H1 (cell line): ENCODE measurements around the gene GCSAM. TPM values are rescaled to one million over a fixed set of nuclear protein-coding genes. Genes with fewer than 3 reads are reported as not detected.

ENCODE experiments used
- CTCF ChIA-PET: fragments of 300-600 bp; sonication (Branson Sonifier 250); formaldehyde crosslinking; loops from one replicate; lab custom pipeline; 2021; ENCODE audit not compliant: partially characterized antibody; lab: Charles Lee
- POLR2A ChIA-PET: fragments of 300-600 bp; sonication (Branson Sonifier 250); formaldehyde crosslinking; loops from one replicate; lab custom pipeline; 2021; ENCODE audit warnings: inconsistent platforms; ENCODE audit not compliant: partially characterized antibody; lab: Charles Lee
- DNase-seq, 2 experiments: peaks; one replicate each; pipeline versions ENCODE4 v3.0.0 to v3.0.0-alpha.2; 2010 to 2022; ENCODE audit warnings: low spot score in 2 of 2, low read depth in 1 of 2, mixed read lengths in 1 of 2
- FAIRE-seq: peaks from 2 replicates; lab custom pipeline; 2011; peaks lifted over from hg19 to GRCh38; lab: Jason Lieb, UNC
- H2AFZ ChIP-seq: 2 replicates; pipeline ENCODE4 v1.8.1; 2012; ENCODE audit warnings: low read length, inconsistent platforms
- H2AK5ac ChIP-seq: 2 replicates; pipeline ENCODE4 v1.6.1; 2013; ENCODE audit warnings: low read depth, low read length
- H2BK120ac ChIP-seq: replicated peaks from 2 replicates; pipeline ENCODE3; 2013; ENCODE audit warnings: low read depth, low read length, inconsistent platforms
- H2BK12ac ChIP-seq: 2 replicates; pipeline ENCODE4 v1.6.1; 2013; ENCODE audit warnings: low read depth, low read length
- H2BK15ac ChIP-seq: 2 replicates; pipeline ENCODE4 v1.6.1; 2013; ENCODE audit warnings: low read length
- H2BK20ac ChIP-seq: 2 replicates; pipeline ENCODE4 v1.6.1; 2013; ENCODE audit warnings: low read length
- H2BK5ac ChIP-seq: 2 replicates; pipeline ENCODE4 v1.6.1; 2013; ENCODE audit warnings: low read depth, low read length
- H3K14ac ChIP-seq: 2 replicates; pipeline ENCODE4 v1.6.1; 2013; ENCODE audit warnings: inconsistent platforms; ENCODE audit not compliant: insufficient read length
- H3K18ac ChIP-seq: 2 replicates; pipeline ENCODE4 v1.6.1; 2013; ENCODE audit warnings: low read length; ENCODE audit errors: extremely low read depth
- H3K23ac ChIP-seq: 2 replicates; pipeline ENCODE4 v1.6.1; 2013; ENCODE audit warnings: inconsistent platforms; ENCODE audit not compliant: insufficient read length
- H3K23me2 ChIP-seq: 2 replicates; pipeline ENCODE4 v1.6.1; 2013; ENCODE audit warnings: low read depth, low read length
- H3K27ac ChIP-seq: 2 replicates; pipeline ENCODE4 v1.6.1; 2011; ENCODE audit warnings: low read depth, low read length, inconsistent platforms
- H3K27me3 ChIP-seq, 4 experiments: replicated peaks in 1 of 4; 1 replicate in 1 of 4; 2 replicates in 3 of 4; pipeline versions ENCODE4 v1.6.1 to v1.8.1; 2011 to 2013; ENCODE audit warnings: low read length in 3 of 4, mild to moderate bottlenecking in 3 of 4, inconsistent platforms in 2 of 4, mixed read lengths in 2 of 4, moderate library complexity in 1 of 4; ENCODE audit not compliant: control insufficient read depth in 3 of 4, insufficient read depth in 3 of 4; ENCODE audit errors: extremely low read depth in 1 of 4
- H3K36me3 ChIP-seq, 4 experiments: 2 replicates each; pipeline versions ENCODE4 v1.6.1 to v1.8.1; 2011 to 2013; ENCODE audit warnings: mild to moderate bottlenecking in 4 of 4, low read length in 3 of 4, moderate library complexity in 2 of 4, control low read depth in 1 of 4, inconsistent platforms in 1 of 4; ENCODE audit not compliant: insufficient read depth in 4 of 4, control insufficient read depth in 2 of 4
- H3K4ac ChIP-seq: replicated peaks from 2 replicates; pipeline ENCODE3; 2013; ENCODE audit warnings: low read length, low read depth, mixed read lengths, inconsistent platforms; ENCODE audit not compliant: insufficient read length
- H3K4me1 ChIP-seq, 4 experiments: replicated peaks in 1 of 4; 1 replicate in 1 of 4; 2 replicates in 3 of 4; pipeline versions ENCODE4 v1.6.1 to v1.8.1; 2011 to 2013; ENCODE audit warnings: low read length in 3 of 4, inconsistent platforms in 2 of 4, mixed read lengths in 1 of 4; ENCODE audit not compliant: insufficient read depth in 4 of 4, control insufficient read depth in 3 of 4
- H3K4me2 ChIP-seq, 2 experiments: 2 replicates each; pipeline versions ENCODE4 v1.6.1 to v1.8.1; 2011 to 2013; ENCODE audit warnings: low read depth in 2 of 2, low read length in 2 of 2, control low read depth in 1 of 2, inconsistent platforms in 1 of 2, mild to moderate bottlenecking in 1 of 2; ENCODE audit not compliant: insufficient read depth in 1 of 2
- H3K4me3 ChIP-seq, 4 experiments: fragments of 200-600, 300-600 bp in 1 of 4; sonication (generic), shearing (Covaris generic), sonication (Bioruptor Twin) in 1 of 4; 2 replicates each; pipeline versions ENCODE4 v1.5.1 to v1.8.1; 2011 to 2016; ENCODE audit warnings: low read length in 4 of 4, low read depth in 3 of 4, control low read depth in 2 of 4, inconsistent platforms in 2 of 4, mild to moderate bottlenecking in 2 of 4, mixed read lengths in 1 of 4, moderate library complexity in 1 of 4; ENCODE audit not compliant: insufficient read depth in 2 of 4; ENCODE audit errors: extremely low read depth in 1 of 4
- H3K56ac ChIP-seq: replicated peaks from 2 replicates; pipeline ENCODE3; 2013; ENCODE audit warnings: low read depth, mild to moderate bottlenecking, mixed read lengths, low read length, inconsistent platforms; ENCODE audit not compliant: insufficient read length
- H3K79me1 ChIP-seq: 2 replicates; pipeline ENCODE4 v1.6.1; 2013; ENCODE audit warnings: low read depth, low read length, control low read depth
- H3K79me2 ChIP-seq, 2 experiments: 2 replicates each; pipeline versions ENCODE4 v1.6.1 to v1.8.1; 2012 to 2013; ENCODE audit warnings: low read length in 2 of 2, mild to moderate bottlenecking in 2 of 2, inconsistent platforms in 1 of 2; ENCODE audit not compliant: insufficient read depth in 2 of 2, control insufficient read depth in 1 of 2
- H3K9ac ChIP-seq, 4 experiments: replicated peaks in 1 of 4; 1 replicate in 1 of 4; 2 replicates in 3 of 4; pipeline versions ENCODE4 v1.6.1 to v1.8.1; 2011 to 2013; ENCODE audit warnings: low read depth in 3 of 4, low read length in 3 of 4, control low read depth in 2 of 4, mild to moderate bottlenecking in 2 of 4, moderate library complexity in 2 of 4, inconsistent platforms in 1 of 4; ENCODE audit errors: extremely low read depth in 1 of 4
- H3K9me3 ChIP-seq, 2 experiments: 2 replicates each; pipeline versions ENCODE4 v1.6.1 to v1.8.1; 2012 to 2013; ENCODE audit warnings: mild to moderate bottlenecking in 2 of 2, moderate library complexity in 2 of 2, control low read depth in 1 of 2, inconsistent platforms in 1 of 2, low read depth in 1 of 2, low read length in 1 of 2, mixed read lengths in 1 of 2; ENCODE audit not compliant: insufficient read depth in 2 of 2
- H4K20me1 ChIP-seq, 2 experiments: replicated peaks in 1 of 2; 2 replicates each; pipeline versions ENCODE3 to v1.8.1; 2011 to 2013; ENCODE audit warnings: inconsistent platforms in 2 of 2, low read length in 2 of 2, mild to moderate bottlenecking in 1 of 2; ENCODE audit not compliant: insufficient read depth in 2 of 2, control insufficient read depth in 1 of 2
- H4K5ac ChIP-seq: 2 replicates; pipeline ENCODE4 v1.6.1; 2013; ENCODE audit warnings: low read length, low read depth, mixed read lengths, inconsistent platforms; ENCODE audit not compliant: insufficient read length
- H4K8ac ChIP-seq: 2 replicates; pipeline ENCODE4 v1.8.0; 2013; ENCODE audit warnings: mild to moderate bottlenecking, moderate library complexity, low read length, inconsistent platforms; ENCODE audit not compliant: insufficient read depth; ENCODE audit errors: extremely low read depth
- H4K91ac ChIP-seq: replicated peaks from 2 replicates; pipeline ENCODE3; 2013; ENCODE audit warnings: low read length, mixed read lengths, inconsistent platforms; ENCODE audit not compliant: insufficient read length
- JUN ChIP-seq: IDR thresholded peaks from 2 replicates; pipeline ENCODE4 v1.6.1; 2011; ENCODE audit warnings: low read depth, mild to moderate bottlenecking, improper control_type of control experiment, low read length
- JUND ChIP-seq: IDR thresholded peaks from 2 replicates; pipeline ENCODE4 v1.6.1; 2011; ENCODE audit warnings: mild to moderate bottlenecking, improper control_type of control experiment, low read length
- PHF8 ChIP-seq: fragments of 200-600 bp; sonication (generic); conservative IDR thresholded peaks from 2 replicates; pipeline ENCODE4 v1.7.1; 2012; ENCODE audit warnings: low read depth, mild to moderate bottlenecking, inconsistent platforms, low read length, moderate library complexity
- SAP30 ChIP-seq: fragments of 300-600 bp; sonication (generic); IDR thresholded peaks from 2 replicates; pipeline ENCODE4 v1.7.1; 2012; ENCODE audit warnings: low read length, moderate library complexity, mild to moderate bottlenecking, inconsistent platforms; ENCODE audit not compliant: insufficient read depth, insufficient replicate concordance
- TBP ChIP-seq: IDR thresholded peaks from 2 replicates; pipeline ENCODE4 v1.6.1; 2011; ENCODE audit warnings: low read depth, low read length, improper control_type of control experiment
- USF2 ChIP-seq: IDR thresholded peaks from 2 replicates; pipeline ENCODE4 v1.6.1; 2011; ENCODE audit warnings: low read length, improper control_type of control experiment
- WGBS, 2 experiments: shearing (Covaris generic) in 1 of 2; methylation state at CpG; one replicate each; pipeline versions ENCODE4 v1.1.6 to v1.1.7; 2013 to 2015; ENCODE audit warnings: low lambda C conversion rate in 2 of 2, mixed read lengths in 2 of 2, inconsistent platforms in 1 of 2, low coverage in 1 of 2, missing lambda C conversion rate in 1 of 2; ENCODE audit not compliant: insufficient replicate concordance in 2 of 2, insufficient coverage in 1 of 2, insufficient read length in 1 of 2; ENCODE audit errors: extremely low coverage in 1 of 2, missing lambda C conversion rate in 1 of 2; 5-methylcytosine and 5-hydroxymethylcytosine counted together
- polyA plus RNA-seq, 7 experiments: library from polyadenylated mRNA; depleted of rRNA in 3 of 7; stranded (reverse) in 5 of 7; unstranded in 2 of 7; fragments of >200 nt in 5 of 7; fragments of 200-250 nt in 2 of 7; gene quantifications; 1 replicate in 5 of 7; 2 replicates in 1 of 7; 4 replicates in 1 of 7; pipeline versions ENCODE4 v1.2.1 to v1.2.3, GENCODE V29; 2011 to 2013; ENCODE audit warnings: missing spikeins in 2 of 7, mixed read lengths in 2 of 7
- total RNA-seq: library from RNA; stranded (reverse); fragmentation: NEBNext Ultra II Directional; extraction: Animal tissue kit (Norgen Biotek cat#: 25700); gene quantifications from 2 replicates; pipeline ENCODE4 v1.2.1, GENCODE V29; 2021

The GCSAM gene
- total and polyA plus RNA-seq, 2 of the 8 experiments (the other 6 are each of a cell fraction or from before 2014, with no cell fraction given) = not detected

GRCh38 chr3:112143251-112143650, 10.2 kb upstream of the GCSAM start:
- H2BK20ac ChIP-seq = no peak overlapping the region
- H3K36me3 ChIP-seq = no peaks in the 10 kb centered on the region
- H3K4me1 ChIP-seq = no peaks in the 10 kb centered on the region
- H2BK120ac ChIP-seq = no peak overlapping the region
- H2BK15ac ChIP-seq = no peak overlapping the region
- H3K18ac ChIP-seq = no peak overlapping the region
- H3K23me2 ChIP-seq = no peaks in the 10 kb centered on the region
- H3K4me2 ChIP-seq = no peak overlapping the region
- H3K27me3 ChIP-seq = no peaks in the 10 kb centered on the region
- no peak overlapping the region for H3K56ac ChIP-seq
- no peaks in the 10 kb centered on the region for H3K79me2 ChIP-seq
- no peak overlapping the region for H3K4ac ChIP-seq
- no peaks in the 10 kb centered on the region for H3K79me1 ChIP-seq
- no peak overlapping the region for H3K9ac ChIP-seq
- H3K23ac ChIP-seq = no peak overlapping the region
- H3K4me3 ChIP-seq = no peak overlapping the region
- no peak overlapping the region for H2AFZ ChIP-seq
- no peaks in the 10 kb centered on the region for H4K20me1 ChIP-seq
- ChIA-PET POLR2A (no interaction called here), CTCF (no interaction called here)
- DNase-seq (no peak), FAIRE-seq (no peak)
- H3K27ac ChIP-seq = no peak overlapping the region
- no peak overlapping the region for H4K5ac ChIP-seq
- H4K8ac ChIP-seq = no peak overlapping the region
- H2BK5ac ChIP-seq = no peak overlapping the region
- H4K91ac ChIP-seq = no peak overlapping the region
- peaks cover 0 to 9% of the 10 kb centered on the region in 2 experiments; a peak in 2 of 4 replicates for H3K9me3 ChIP-seq
- whole genome bisulfite sequencing, 2 experiments = 96% methylated on average over 1 of the region's 1 CpG; no CpG with 5 or more reads in 1 of the 2 experiments
- H3K14ac ChIP-seq = no peak overlapping the region
- no peak overlapping the region for H2AK5ac ChIP-seq
- no peak overlapping the region for H2BK12ac ChIP-seq
- TF ChIP-seq TBP (no peak), JUN (no peak), SAP30 (no peak), PHF8 (no peak), USF2 (no peak), JUND (no peak)
